DND-41 (cell line): Measurements from ENCODE around the gene TSPEAR.

Experiments used
- ATAC-seq: fragments of 200-7000 bp; cut with Tn5 transposase; 3 replicates; pipeline ENCODE4 v1.9.1; 2021; ENCODE audit warnings: low read depth; ENCODE audit not compliant: insufficient read depth
- DNase-seq: peaks from one replicate; pipeline ENCODE4 v3.0.0-alpha.2; 2020
- H2AFZ ChIP-seq: 2 replicates; pipeline ENCODE4 v1.6.0; 2012; ENCODE audit warnings: low read depth, low read length
- H3K27ac ChIP-seq: 2 replicates; pipeline ENCODE4 v1.5.1; 2012; ENCODE audit warnings: low read length, inconsistent platforms
- H3K27me3 ChIP-seq: fragments of 200-600 bp; sonication (generic); 2 replicates; pipeline ENCODE4 v1.6.0; 2012; ENCODE audit warnings: low read length, mild to moderate bottlenecking, inconsistent platforms; ENCODE audit not compliant: insufficient read depth, poor library complexity
- H3K36me3 ChIP-seq: 2 replicates; pipeline ENCODE4 v1.5.1; 2012; ENCODE audit warnings: low read length, inconsistent platforms; ENCODE audit not compliant: insufficient read depth
- H3K4me1 ChIP-seq: 2 replicates; pipeline ENCODE4 v1.5.1; 2012; ENCODE audit warnings: mild to moderate bottlenecking, low read length; ENCODE audit not compliant: insufficient read depth
- H3K4me2 ChIP-seq: 2 replicates; pipeline ENCODE4 v1.6.0; 2012; ENCODE audit warnings: mild to moderate bottlenecking, moderate library complexity, low read length, inconsistent platforms; ENCODE audit not compliant: insufficient read depth
- H3K4me3 ChIP-seq, 2 experiments: fragments of 200-600 bp in 1 of 2; shearing (Covaris generic) in 1 of 2; 2 replicates each; pipeline ENCODE4 v1.5.1; 2012 to 2016; ENCODE audit warnings: inconsistent platforms in 2 of 2, low read length in 2 of 2, mild to moderate bottlenecking in 2 of 2, low read depth in 1 of 2, moderate library complexity in 1 of 2
- H3K79me2 ChIP-seq: 2 replicates; pipeline ENCODE4 v1.6.0; 2012; ENCODE audit warnings: low read length, inconsistent platforms; ENCODE audit not compliant: insufficient read depth
- H3K9ac ChIP-seq: 2 replicates; pipeline ENCODE4 v1.6.0; 2012; ENCODE audit warnings: low read depth, mild to moderate bottlenecking, inconsistent platforms, low read length, moderate library complexity
- H3K9me3 ChIP-seq: 2 replicates; pipeline ENCODE4 v1.5.1; 2012; ENCODE audit warnings: low read length, moderate library complexity, mild to moderate bottlenecking, inconsistent platforms; ENCODE audit not compliant: insufficient read depth, severe bottlenecking
- H4K20me1 ChIP-seq: 2 replicates; pipeline ENCODE4 v1.6.0; 2012; ENCODE audit warnings: low read length; ENCODE audit not compliant: insufficient read depth
- CTCF ChIP-seq: IDR thresholded peaks from 2 replicates; pipeline ENCODE4 v1.5.1; 2012; ENCODE audit warnings: borderline replicate concordance, low read length, moderate library complexity, mild to moderate bottlenecking; ENCODE audit not compliant: poor library complexity, severe bottlenecking; ENCODE audit errors: extremely low read depth
- EZH2 ChIP-seq: IDR thresholded peaks from 3 replicates; pipeline ENCODE4 v1.6.1; 2012; ENCODE audit warnings: borderline replicate concordance, low read depth, mild to moderate bottlenecking, moderate library complexity, low read length, inconsistent platforms; ENCODE audit not compliant: severe bottlenecking

TSPEAR gene

GRCh38 chr21:44614961-44615391 is 96.4 kb downstream of the TSPEAR start:
- Histone ChIP-seq H3K9ac (no peak overlapping the region), H4K20me1 (no peaks in the 10 kb centered on the region), H3K27ac (no peak overlapping the region), H3K27me3 (no peaks in the 10 kb centered on the region), H3K36me3 (no peaks in the 10 kb centered on the region), H3K9me3 (peaks cover 24% of the 10 kb centered on the region), H3K4me2 (no peak overlapping the region), H3K79me2 (no peaks in the 10 kb centered on the region), H3K4me1 (no peaks in the 10 kb centered on the region), H3K4me3 (no peak overlapping the region), H2AFZ (no peak overlapping the region)
- TF ChIP-seq CTCF (no peak), EZH2 (no peak)
- no peak for ATAC-seq
- no peak for DNase-seq

DNA sequence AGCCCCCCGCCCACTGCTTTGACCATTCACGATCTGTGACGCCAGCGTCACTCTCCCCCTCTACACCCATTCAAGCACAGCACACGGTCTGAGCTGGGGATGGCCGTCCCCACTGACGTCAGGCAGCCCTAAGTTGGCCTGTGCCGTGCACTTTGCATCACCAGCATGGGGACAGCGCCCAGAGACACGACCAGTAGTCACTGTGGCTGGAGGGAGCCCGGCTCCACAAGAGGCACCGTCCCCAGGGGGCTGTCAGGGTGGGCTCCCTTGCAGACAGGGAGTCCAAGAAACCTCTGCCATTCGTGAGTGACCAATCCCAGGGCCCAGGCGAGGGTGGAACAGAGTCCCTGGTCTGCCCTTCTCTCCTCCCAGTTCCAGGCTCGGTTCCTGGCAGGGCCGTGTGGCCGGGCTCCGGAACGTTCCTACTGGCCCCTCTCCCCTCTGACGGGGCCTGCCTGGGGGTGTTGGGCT is 97.2 kb downstream of the TSPEAR start:
- Histone ChIP-seq H3K4me3 (no peak overlapping the region), H3K36me3 (no peaks in the 10 kb centered on the region), H3K4me2 (no peak overlapping the region), H3K27me3 (no peaks in the 10 kb centered on the region), H3K9me3 (peaks cover 21% of the 10 kb centered on the region), H3K9ac (no peak overlapping the region), H3K4me1 (no peaks in the 10 kb centered on the region), H2AFZ (no peak overlapping the region), H3K27ac (no peak overlapping the region), H4K20me1 (no peaks in the 10 kb centered on the region), H3K79me2 (no peaks in the 10 kb centered on the region)
- no peak for ATAC-seq
- DNase-seq = no peak
- TF ChIP-seq CTCF (no peak), EZH2 (no peak)

GRCh38 chr21:44613386-44614155 is 97.8 kb downstream of the TSPEAR start:
- DNase-seq (no peak), ATAC-seq (no peak)
- H3K27me3 ChIP-seq = no peaks in the 10 kb centered on the region
- no peak overlapping the region for H3K4me3 ChIP-seq
- no peaks in the 10 kb centered on the region for H3K4me1 ChIP-seq
- no peaks in the 10 kb centered on the region for H3K79me2 ChIP-seq
- no peaks in the 10 kb centered on the region for H3K36me3 ChIP-seq
- no peak overlapping the region for H3K27ac ChIP-seq
- H3K9me3 ChIP-seq = peaks cover 21% of the 10 kb centered on the region
- no peak overlapping the region for H3K9ac ChIP-seq
- H3K4me2 ChIP-seq = no peak overlapping the region
- TF ChIP-seq CTCF (no peak), EZH2 (no peak)
- no peaks in the 10 kb centered on the region for H4K20me1 ChIP-seq
- no peak overlapping the region for H2AFZ ChIP-seq
